Heart right ventricle (tissue), 16 donors: ENCODE data around the gene LTBR. TPM values are rescaled to one million over a fixed set of nuclear protein-coding genes. Genes with fewer than 3 reads are reported as not detected.
A peak's percentile ranks its signal among the peaks of the same experiment; 100 is the strongest.

ENCODE experiments used
- ATAC-seq, 8 donors: fragments of 200-7000 bp; cut with Tn5 transposase; one replicate each; pipeline ENCODE4 v1.9.1; 2020; ENCODE audit warnings: mild to moderate bottlenecking in 8 of 8, moderate library complexity in 8 of 8, moderate number of reproducible peaks in 1 of 8
- DNase-seq, 2 donors: peaks; one replicate each; pipeline ENCODE4 v3.0.0-alpha.2; 2020
- H3K27ac ChIP-seq, 10 donors: fragments of 200-600 bp; sonication (generic) in 2 of 10; one replicate each; pipeline versions ENCODE4 v1.5.0 to v1.8.0; 2020 to 2022; ENCODE audit warnings: mild to moderate bottlenecking in 3 of 10
- H3K27me3 ChIP-seq, 7 donors: fragments of 200-600 bp; one replicate each; pipeline ENCODE4 v1.8.0; 2021 to 2022; ENCODE audit warnings: mild to moderate bottlenecking in 2 of 7
- H3K36me3 ChIP-seq, 9 donors: fragments of 200-600 bp; sonication (generic) in 1 of 9; one replicate each; pipeline versions ENCODE4 v1.5.0 to v1.8.0; 2020 to 2022; ENCODE audit warnings: mild to moderate bottlenecking in 2 of 9
- H3K4me1 ChIP-seq, 9 donors: fragments of 200-600 bp; sonication (generic) in 1 of 9; one replicate each; pipeline versions ENCODE4 v1.5.0 to v1.8.0; 2020 to 2022; ENCODE audit warnings: mild to moderate bottlenecking in 4 of 9
- H3K4me3 ChIP-seq, 10 donors: fragments of 200-600 bp; sonication (generic) in 2 of 10; one replicate each; pipeline versions ENCODE4 v1.5.0 to v1.8.0; 2020 to 2022; ENCODE audit warnings: mild to moderate bottlenecking in 7 of 10, moderate library complexity in 2 of 10
- H3K9me3 ChIP-seq, 11 donors: fragments of 200-600 bp in 10 of 11; sonication (generic) in 2 of 11; one replicate each; pipeline versions ENCODE4 v1.5.0 to v1.8.0; 2013 to 2022; ENCODE audit warnings: mild to moderate bottlenecking in 2 of 11, control low read depth in 1 of 11, moderate library complexity in 1 of 11
- CTCF ChIP-seq, 9 donors: fragments of 200-600 bp; sonication (generic) in 2 of 9; IDR thresholded peaks; one replicate each; pipeline versions ENCODE4 v1.5.0 to v1.8.0; 2021 to 2022; ENCODE audit warnings: antibody characterized with exemption in 9 of 9, mild to moderate bottlenecking in 5 of 9, moderate library complexity in 1 of 9
- WGBS, 2 donors: extraction: QIAGEN DNeasy Blood & Tissue Kit; methylation state at CpG; one replicate each; pipeline ENCODE4 v1.1.7; 2013; ENCODE audit warnings: inconsistent platforms in 1 of 2; 5-methylcytosine and 5-hydroxymethylcytosine counted together
- intact Hi-C, 10 donors: fragments of 100-400 bp; cut with DNase I; formaldehyde crosslinking; loops; one replicate each; pipeline versions ENCODE4 v1.11.1 to v1.14.2; 2022
- polyA plus RNA-seq, 2 donors: library from polyadenylated mRNA; stranded (reverse); fragments of 200-250 nt; gene quantifications; one replicate each; pipeline ENCODE4 v1.2.3, GENCODE V29; 2013
- total RNA-seq, 10 donors: library from RNA; stranded (reverse); fragmentation: NEBNext Ultra II Directional in 3 of 10; extraction: Animal tissue kit (Norgen Biotek cat#: 25700) in 3 of 10; gene quantifications; one replicate each; pipeline versions ENCODE4 v1.2.1 to v1.2.4, GENCODE V29; 2021 to 2023
- donor health status: Arrhythmogenic right ventricular cardiomyopathy.
- donor health status: ischemic (EF 13 %, LVEDD 7.1; RV severe dilation, severe dysfunction).
- donor health status: healthy with polysubstance abuse.
- donor health status: DM: no; HTN: yes; CAD: no.
- donor health status: DM: no; HTN: no; CAD: no.
- donor health status: ischemic (EF 25% LVEDD 6.9; RV normal size, moderate dysfunction).
- donor health status: ischemic (EF 25% LVEDD 5.7; RV mildly dilated, moderate dysfunction).
- donor health status: healthy.
- donor health status: DM: yes; HTN: yes; CAD: no.
- donor health status: Ischemic cardiomyopathy.
- donor health status: ischemic (EF 35%, LVEDD 5.7; RV mildly dilated, moderate dysfunction).
- donor health status: nonischemic (EF 11% LVEDD 7.7; RV severe dilation, severe dysfunction).
- donor health status: DM: yes; HTN: yes; CAD: no.
- donor health status: PGD.
- donor health status: ischemic (EF 29% LVEDD 5.4; RV normal size, mild dysfunction).
- donor health status: nonischemic (EF 23%, LVEDD 6.1; RV moderate dilation, normal function).

Gene LTBR
- total and polyA plus RNA-seq, 12 donors = 14.1 to 49.1 (median 26.9) TPM

- no peaks in the 10 kb centered on the region for H3K27me3 ChIP-seq
- no peaks in the 10 kb centered on the region for H3K36me3 ChIP-seq
- no peaks in the 10 kb centered on the region for H3K9me3 ChIP-seq
- H3K4me1 ChIP-seq = peaks cover 0 to 61% (median 16%) of the 10 kb centered on the region in 9 donors
- TF ChIP-seq CTCF (IDR thresholded peaks at IDR 0.05) = no peak
- WGBS, 2 donors = 16 to 19% methylated on average over 4 of the region's 4 CpGs
- DNase-seq = no peak
- intact Hi-C loops = loop anchor here in 1 of 10 donors (1.0 kb wide), 1 partner anchor 22 kb away; no protein-coding TSS in a partner anchor
- H3K27ac ChIP-seq = peak overlapping the region in 9 of 10 donors; percentile 66 to 98 (median 86)
- H3K4me3 ChIP-seq = peak overlapping the region in 9 of 10 donors; percentile 49 to 82 (median 61)
- no peak for ATAC-seq
These were observed 21.0 kb upstream of the LTBR start for GRCh38 chr12:6363010-6363329.

- peak overlapping the region; percentile 39 to 82 (median 61) for H3K4me3 ChIP-seq
- no peaks in the 10 kb centered on the region for H3K9me3 ChIP-seq
- intact Hi-C loops = loop anchor here in 2 of 10 donors (1.0 to 2.0 kb wide), 2 partner anchors 22 to 27 kb away; no protein-coding TSS in a partner anchor
- no peaks in the 10 kb centered on the region for H3K27me3 ChIP-seq
- no peaks in the 10 kb centered on the region for H3K36me3 ChIP-seq
- ATAC-seq (peak; percentile 89 to 95 (median 93)), DNase-seq (peak; percentile 72 to 83)
- 12% methylated on average over 59 of the region's 59 CpGs for WGBS, 2 donors
- peak overlapping the region; percentile 66 to 98 (median 86) for H3K27ac ChIP-seq
- TF ChIP-seq CTCF (IDR thresholded peaks at IDR 0.05) = no peak
- H3K4me1 ChIP-seq = peaks cover 0 to 61% (median 16%) of the 10 kb centered on the region in 9 donors
These were observed 20.5 kb upstream of the LTBR start for GRCh38 chr12:6363330-6364043.

GRCh38 chr12:6364044-6364374 is 20.0 kb upstream of the LTBR start:
- DNase-seq (peak in 1 of 2 donors; percentile 59), ATAC-seq (peak in 3 of 8 donors; percentile 31 to 61 (median 50))
- 45 to 55% methylated on average over 15 of the region's 15 CpGs for WGBS, 2 donors
- no peak for TF ChIP-seq CTCF (IDR thresholded peaks at IDR 0.05)
- Histone ChIP-seq H3K27me3 (no peaks in the 10 kb centered on the region), H3K9me3 (no peaks in the 10 kb centered on the region), H3K4me1 (peaks cover 0 to 63% (median 16%) of the 10 kb centered on the region in 9 donors), H3K4me3 (peak overlapping the region; percentile 39 to 82 (median 61)), H3K36me3 (no peaks in the 10 kb centered on the region), H3K27ac (peak overlapping the region; percentile 66 to 98 (median 86))
- intact Hi-C loops = loop anchor here in 1 of 10 donors (2.0 kb wide), 1 partner anchor 27 kb away; no protein-coding TSS in a partner anchor

- Histone ChIP-seq H3K27me3 (no peaks in the 10 kb centered on the region), H3K4me3 (no peak overlapping the region), H3K27ac (peak overlapping the region in 5 of 10 donors; percentile 2 to 77 (median 23)), H3K4me1 (peaks cover 0 to 56% (median 16%) of the 10 kb centered on the region in 9 donors), H3K36me3 (no peaks in the 10 kb centered on the region), H3K9me3 (no peaks in the 10 kb centered on the region)
- DNase-seq (no peak), ATAC-seq (no peak)
- TF ChIP-seq CTCF (IDR thresholded peaks at IDR 0.05) = peak in 7 of 9 donors; percentile 9 to 56 (median 44)
- WGBS, 2 donors = 58 to 68% methylated on average over 11 of the region's 11 CpGs
- intact Hi-C loops = loop anchor here in 2 of 10 donors (5.0 kb wide), 2 partner anchors 35 to 40 kb away; no protein-coding TSS in a partner anchor
These were observed 16.6 kb upstream of the LTBR start for GRCh38 chr12:6367065-6367968.
